Measurements from ENCODE around the gene USP6NL.

DNA sequence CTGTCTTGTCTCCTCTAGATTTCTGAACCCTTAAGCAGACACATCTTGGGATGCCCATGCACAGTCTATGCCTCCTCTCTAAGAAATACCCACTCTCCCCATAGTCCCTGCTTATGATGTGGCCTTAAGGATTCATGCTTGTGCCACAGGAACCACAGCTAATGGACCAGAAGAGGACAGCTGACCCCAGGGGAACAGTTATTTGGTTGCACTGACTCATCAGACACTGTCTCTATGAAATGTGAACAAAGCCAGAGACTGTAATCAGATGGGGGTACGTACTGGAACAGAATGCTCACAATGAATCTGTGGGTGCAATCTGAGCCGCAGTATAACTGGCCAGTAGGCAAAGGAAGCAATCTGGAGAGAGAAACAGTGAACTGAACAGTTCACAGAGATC lies 121.9 kb downstream of the USP6NL start:
- TF ChIP-seq CTCF (IDR thresholded peaks at IDR 0.05; ENCODE audit: control extremely low read depth in 1 of 3, insufficient read depth in 1 of 3, low read depth in 1 of 3, low read length in 3 of 3) (no peak), ATF3 (IDR thresholded peaks at IDR 0.05; ENCODE audit: insufficient read depth, low read depth, low read length) (no peak), POLR2A (IDR thresholded peaks at IDR 0.05; ENCODE audit: control extremely low read depth in 1 of 2, low read depth in 2 of 2, low read length in 2 of 2) (no peak), SIN3A (conservative IDR thresholded peaks at IDR 0.05 in 1 of 2, IDR thresholded peaks at IDR 0.05 in 1 of 2; ENCODE audit: low read depth in 1 of 2, low read length in 2 of 2) (no peak), EZH2 (IDR thresholded peaks at IDR 0.05; ENCODE audit: low read depth, low read length, severe bottlenecking) (no peak), MAX (IDR thresholded peaks at IDR 0.05) (no peak), TAF1 (IDR thresholded peaks at IDR 0.05; ENCODE audit: low read depth, low read length) (no peak), NRF1 (IDR thresholded peaks at IDR 0.05; ENCODE audit: low read depth, low read length) (no peak)
- TF ChIP-seq, protein P1, sequence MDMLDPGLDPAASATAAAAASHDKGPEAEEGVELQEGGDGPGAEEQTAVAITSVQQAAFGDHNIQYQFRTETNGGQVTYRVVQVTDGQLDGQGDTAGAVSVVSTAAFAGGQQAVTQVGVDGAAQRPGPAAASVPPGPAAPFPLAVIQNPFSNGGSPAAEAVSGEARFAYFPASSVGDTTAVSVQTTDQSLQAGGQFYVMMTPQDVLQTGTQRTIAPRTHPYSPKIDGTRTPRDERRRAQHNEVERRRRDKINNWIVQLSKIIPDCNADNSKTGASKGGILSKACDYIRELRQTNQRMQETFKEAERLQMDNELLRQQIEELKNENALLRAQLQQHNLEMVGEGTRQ (IDR thresholded peaks at IDR 0.05; ENCODE audit: low read length): no peak
